Loucy (cell line): ENCODE results near the gene TBC1D22A.

Source experiments
- CTCF ChIP-seq: fragments of 200-600 bp; sonication (generic); conservative IDR thresholded peaks from 2 replicates; pipeline ENCODE4 v1.5.1; 2014; ENCODE audit warnings: mild to moderate bottlenecking, antibody characterized with exemption, low read length
- EZH2phosphoT487 ChIP-seq: fragments of 200-600 bp; IDR thresholded peaks from 2 replicates; pipeline ENCODE4 v1.6.1; 2018; ENCODE audit warnings: antibody characterized with exemption, mild to moderate bottlenecking, moderate library complexity, borderline replicate concordance

- no peak for TF ChIP-seq CTCF
- no peak for TF ChIP-seq EZH2phosphoT487
Observed at GRCh38 chr22:46916886-46917770, 154.7 kb downstream of the TBC1D22A start.
